GM21576 (cell line): Measurements from ENCODE around the gene HERC6.
A peak's percentile ranks its signal among the peaks of the same experiment; 100 is the strongest.
"Not testable (repeated sequence)": the region's sequence is repeated elsewhere in the genome, so short reads cannot be mapped to it uniquely, and the experiment has no call there.

Source experiments
- ATAC-seq: cut with Tn5 transposase; IDR thresholded peaks from one replicate; pipeline ENCODE4 v1.9.1; 2021; ENCODE audit warnings: mild to moderate bottlenecking, moderate library complexity; ENCODE audit not compliant: unreplicated experiment

Gene HERC6

DNA sequence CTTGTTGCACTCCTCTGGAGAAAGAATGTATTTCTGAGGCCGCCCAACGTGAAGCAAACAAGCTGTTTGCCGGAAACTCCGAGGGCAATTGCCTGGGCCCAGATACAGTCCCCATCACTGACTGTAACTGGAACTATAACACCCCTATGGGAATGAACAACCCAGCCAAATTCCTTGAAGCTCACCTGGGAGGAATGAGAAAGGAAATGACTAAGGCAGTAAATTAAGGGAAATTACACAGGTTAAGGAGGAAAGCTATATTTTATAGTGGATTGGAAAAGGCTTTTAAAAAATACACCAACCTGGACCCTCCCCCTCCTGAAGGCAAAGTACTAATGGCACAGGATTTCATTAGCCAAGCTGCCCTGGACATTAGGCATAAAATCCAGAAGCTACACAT, 66.6 kb downstream of the HERC6 start:
- no peak for ATAC-seq

DNA sequence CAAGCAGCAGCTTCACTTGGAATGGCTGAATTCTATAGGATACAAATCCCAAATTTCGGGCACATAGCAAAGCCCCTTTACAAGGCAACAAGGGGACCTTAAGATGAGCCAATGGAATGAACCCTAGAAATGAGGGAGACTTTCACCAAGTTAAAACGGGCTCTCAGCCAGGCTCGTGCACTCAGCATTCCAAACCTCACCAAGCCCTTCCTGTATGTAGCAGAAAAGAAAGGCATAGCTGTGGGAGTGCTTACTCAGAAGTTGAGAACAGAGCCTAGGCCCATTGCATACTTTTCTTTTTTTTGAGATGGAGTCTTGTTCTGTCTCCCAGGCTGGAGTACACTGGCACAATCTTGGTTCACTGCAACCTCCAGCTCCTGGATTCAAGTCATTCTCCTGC, 67.5 kb downstream of the HERC6 start:
- no peak for ATAC-seq

DNA sequence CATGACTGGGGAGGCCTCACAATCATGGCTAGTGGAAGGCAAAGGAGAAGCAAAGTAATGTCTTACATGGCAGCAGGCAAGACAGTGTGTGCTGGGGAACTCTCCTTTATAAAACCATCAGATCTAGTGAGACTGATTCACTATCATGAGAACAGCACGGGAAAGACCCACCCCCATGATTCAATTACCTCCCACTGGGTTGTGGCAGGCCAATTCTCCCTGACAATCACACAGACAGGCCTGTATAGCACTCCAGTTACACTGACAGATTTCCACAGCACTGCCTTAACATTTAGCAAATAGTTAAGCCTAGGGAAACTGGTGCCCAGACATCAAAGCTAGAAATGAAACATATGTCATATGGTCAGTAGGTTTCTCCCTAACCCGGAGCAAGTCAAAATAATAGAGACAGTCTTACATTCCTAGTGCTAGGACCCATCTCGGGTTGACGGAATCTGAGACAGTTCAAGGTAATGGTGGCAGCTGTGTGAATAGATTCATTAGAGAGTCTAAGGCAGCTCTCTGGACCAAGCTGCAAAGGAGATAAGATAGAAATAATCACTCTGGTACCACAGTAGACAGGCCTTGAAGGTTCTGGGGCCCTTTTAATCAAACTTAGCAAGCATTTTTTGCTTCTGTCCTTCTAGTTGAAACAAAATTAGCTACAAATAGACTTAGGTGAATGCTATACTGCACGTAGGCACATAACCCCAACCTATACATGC, 68.9 kb downstream of the HERC6 start:
- ATAC-seq = no peak

DNA sequence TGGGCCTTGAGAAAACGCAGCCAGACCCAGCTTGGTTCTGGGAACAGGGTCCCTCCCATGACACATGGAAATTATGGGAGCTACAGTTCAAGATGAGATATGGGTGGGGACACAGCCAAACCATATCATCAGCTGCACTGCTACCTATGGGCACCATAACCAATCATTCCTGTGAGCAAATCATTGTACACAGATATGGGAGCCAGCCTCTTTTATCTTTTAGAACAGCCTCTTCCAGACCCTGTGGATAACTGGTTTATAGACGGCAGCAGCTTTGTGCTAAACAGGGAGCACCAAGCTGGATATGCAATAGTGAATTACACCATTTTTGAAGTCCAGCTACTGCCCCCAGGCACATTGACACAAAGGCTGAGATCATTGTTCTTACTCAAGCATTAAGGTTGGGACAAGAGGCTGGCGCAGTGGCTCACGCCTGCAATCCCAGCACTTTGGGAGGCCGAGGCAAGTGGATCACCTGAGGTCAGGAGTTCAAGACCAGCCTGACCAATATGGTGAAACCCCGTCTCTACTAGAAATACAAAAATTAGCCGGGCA, 69.6 kb downstream of the HERC6 start:
- not testable (repeated sequence) for ATAC-seq

DNA sequence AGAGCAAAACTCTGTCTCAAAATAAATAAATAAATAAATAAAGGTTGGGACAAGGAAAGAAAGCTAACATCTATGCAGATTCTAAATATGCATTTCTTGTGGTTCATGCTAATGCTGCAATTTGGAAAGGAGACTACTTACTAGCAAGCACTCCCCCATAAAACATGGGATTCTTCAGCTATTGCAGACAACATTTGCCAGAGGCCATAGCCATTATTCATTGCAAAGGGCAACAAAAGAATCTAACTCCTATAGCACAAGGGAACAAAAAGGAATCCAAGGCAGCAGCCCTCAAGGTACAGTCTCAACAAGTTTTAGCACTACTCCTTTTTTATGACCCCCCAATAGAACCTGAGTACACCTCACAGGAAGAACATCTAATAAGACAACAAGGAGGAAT, 70.2 kb downstream of the HERC6 start:
- no peak for ATAC-seq

DNA sequence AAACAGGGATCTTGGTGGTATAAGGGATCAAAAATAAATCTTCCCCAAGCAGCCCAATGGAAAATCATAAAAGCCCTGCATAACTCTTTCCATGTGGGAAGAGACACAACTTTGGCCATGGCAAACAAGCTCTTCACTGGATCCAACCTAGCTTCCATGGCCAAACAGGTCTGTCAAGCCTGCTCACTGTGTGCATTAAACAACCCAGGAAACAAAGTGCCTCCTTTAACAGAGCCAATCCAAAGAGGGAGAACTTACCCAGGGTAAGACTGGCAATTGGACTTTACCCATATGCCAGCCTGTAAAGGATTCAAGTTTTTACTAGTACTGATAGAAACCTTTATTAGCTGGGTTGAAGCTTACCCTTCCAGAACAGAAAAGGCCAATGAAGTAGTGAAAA, 70.6 kb downstream of the HERC6 start:
- ATAC-seq = no peak

DNA sequence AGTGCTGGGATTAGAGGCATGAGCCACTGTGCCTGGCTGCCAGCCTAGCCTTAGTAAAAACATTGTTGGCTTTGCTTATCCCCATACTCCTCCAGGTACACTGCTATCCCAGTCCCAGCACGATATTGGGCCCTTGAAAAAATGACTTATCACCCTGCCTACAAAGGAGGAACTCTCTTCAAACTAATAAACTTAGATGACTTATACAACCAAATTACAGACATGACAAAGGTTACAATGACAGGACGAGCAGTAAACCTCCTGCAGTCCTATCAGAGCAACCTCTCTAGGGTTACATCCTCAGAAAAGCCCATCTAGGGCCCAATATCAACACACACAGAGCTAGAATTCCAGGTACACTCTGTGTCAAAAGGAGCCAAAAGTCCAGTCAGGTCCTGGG, 72.6 kb downstream of the HERC6 start:
- no peak for ATAC-seq

DNA sequence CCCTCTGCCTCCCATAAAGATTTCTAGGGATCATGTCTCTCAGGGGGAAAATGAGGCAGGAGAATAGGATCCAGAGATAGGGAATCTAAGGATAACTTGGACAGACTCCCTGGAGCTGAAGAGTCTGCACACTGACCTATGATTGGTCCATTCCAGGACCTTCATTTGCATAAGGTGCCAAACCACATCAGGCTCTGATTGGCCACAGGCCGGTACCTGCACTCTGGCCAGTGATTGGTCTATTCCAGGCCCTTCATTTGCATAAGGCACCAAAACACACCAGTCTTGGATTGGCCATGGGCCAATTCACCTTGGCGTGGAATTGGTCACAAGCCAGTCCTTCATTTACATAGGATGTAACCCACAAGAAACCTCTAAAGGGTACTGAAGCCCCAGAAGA, 74.3 kb downstream of the HERC6 start:
- no peak for ATAC-seq

DNA sequence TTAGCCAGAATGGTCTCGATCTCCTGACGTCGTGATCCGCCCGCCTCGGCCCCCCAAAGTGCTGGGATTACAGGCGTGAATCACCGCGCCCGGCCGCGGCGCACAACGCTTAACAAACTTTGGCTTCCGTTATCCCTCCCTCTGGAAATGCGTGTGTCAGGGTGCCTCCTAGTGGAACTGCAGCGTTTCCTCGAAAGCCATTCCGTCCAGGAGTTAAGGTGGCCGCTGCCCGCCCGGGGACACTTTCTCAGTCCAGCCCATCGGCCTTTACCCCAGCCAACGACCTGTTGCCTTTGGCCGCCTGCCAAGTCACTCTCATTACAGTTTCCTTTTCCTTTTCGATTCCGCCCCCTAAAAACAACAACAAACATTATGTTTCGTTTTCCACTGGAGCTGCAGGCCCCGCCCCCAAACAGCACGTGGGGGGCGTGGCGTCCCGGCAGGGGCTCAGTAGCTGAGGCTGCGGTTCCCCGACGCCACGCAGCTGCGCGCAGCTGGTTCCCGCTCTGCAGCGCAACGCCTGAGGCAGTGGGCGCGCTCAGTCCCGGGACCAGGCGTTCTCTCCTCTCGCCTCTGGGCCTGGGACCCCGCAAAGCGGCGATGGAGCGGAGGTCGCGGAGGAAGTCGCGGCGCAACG, 78.1 kb downstream of the HERC6 start, which contains the start of gene HERC5:
Gene HERC5, plus strand, starts transcription at position 450 of the 637 bp plus-strand sequence. Its CDS starts 151 bp downstream, at position 601.
- ATAC-seq = peak; percentile 90

DNA sequence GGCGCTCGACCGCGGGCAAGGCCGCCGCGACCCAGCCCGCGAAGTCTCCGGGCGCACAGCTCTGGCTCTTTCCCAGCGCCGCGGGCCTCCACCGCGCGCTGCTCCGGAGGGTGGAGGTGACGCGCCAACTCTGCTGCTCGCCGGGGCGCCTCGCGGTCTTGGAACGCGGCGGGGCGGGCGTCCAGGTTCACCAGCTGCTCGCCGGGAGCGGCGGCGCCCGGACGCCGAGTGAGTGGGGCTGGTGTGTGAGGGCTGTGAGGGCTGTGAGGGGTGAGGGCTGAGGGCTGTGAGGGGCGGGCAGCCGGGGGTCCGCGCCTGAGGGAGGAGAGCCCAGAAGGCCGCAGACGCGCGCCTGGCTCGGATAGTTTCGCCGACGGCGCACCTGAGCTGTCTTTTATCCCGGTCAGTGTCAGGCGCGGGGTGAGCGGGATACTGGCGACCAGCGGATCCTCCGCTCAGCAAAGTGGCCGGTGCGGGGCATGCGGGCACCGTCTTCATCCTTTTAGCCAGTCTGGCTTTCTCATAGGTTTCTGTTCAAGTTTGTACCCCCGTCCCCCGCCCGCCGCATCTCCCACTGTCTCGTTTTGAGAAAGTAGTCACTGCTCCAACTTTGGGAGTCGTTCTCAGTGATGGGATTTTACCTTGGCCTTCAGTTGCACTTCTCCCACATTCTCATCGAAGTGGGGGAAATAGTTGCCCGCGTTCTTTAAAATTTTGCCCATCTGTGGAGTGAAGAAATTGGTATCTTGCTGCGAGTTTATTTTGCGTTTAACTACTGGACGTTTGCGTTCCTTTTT, 78.9 kb downstream of the HERC6 start:
- peak; percentile 30 for ATAC-seq

DNA sequence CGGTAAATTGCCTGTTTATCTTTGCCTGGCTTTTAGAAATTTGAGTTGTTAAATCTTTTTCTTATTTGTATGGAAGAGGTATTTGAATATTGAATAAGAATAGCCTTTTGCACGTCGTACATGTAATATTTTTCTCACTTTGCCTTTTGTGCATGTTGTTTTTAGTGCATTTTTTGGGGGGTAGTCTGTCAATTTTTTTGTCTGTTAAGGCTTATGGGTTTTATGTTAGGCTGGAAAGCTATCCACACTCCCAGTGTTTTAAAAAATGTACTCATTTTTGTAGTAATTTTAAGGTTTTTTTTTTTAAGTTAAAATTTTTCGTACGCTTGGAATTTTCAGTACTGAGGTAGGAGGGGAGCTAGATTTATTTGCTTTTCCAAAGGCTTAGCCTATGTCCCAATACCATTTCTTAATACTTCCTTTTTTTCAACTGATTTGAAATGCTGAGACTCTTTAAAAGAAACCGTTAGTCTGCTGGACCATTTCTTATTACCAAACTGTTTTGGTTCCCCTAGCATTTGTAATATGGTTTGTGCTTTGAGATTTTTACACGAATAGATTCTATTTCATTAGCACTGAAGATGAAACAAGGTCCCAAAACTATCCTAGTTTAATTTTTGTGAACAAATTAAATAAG, 79.6 kb downstream of the HERC6 start:
- no peak for ATAC-seq

DNA sequence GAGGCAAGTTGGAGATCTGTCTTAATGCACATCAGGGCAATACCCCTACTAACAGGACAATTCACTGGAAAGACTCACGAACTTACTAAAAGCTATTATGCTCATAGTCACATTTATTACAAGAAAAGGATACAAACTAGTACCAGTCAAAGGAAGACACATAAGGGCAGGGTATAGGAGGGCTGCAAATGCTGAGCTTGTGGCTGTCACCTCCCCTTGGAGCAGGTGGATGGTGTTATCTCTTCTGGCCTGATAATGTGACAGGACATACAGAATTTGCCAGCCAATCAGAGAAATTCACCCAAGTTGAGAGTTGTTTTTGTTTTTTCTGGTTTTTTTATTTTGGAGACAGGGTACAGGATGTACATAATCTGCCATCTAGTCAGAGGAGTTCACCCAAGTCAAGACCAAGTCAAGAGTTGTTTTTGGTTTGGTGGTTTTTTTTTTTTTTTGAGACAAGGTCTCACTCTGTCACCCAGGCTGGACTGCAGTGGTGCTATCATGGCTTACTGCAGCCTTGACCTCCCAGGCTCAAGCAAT, 87.1 kb downstream of the HERC6 start:
- ATAC-seq = no peak

DNA sequence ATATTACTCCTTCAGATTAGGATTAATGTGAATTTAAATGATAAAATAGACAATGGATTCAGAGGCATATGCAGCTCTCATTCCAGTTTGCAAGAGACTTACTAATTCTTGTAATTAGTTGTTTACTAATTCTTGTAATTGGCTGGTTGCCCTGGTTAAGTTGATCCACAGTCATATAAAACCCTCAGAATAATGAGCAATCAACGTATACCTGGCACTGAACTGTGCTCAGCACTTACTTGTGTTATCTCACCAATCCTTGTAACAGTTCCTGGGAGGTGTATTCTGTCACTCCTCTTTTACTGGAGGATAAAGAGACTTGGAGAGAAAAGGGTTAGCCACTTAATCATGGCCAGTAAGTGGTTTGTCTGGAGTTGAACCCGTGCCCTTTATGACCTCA, 88.7 kb downstream of the HERC6 start:
- no peak for ATAC-seq

DNA sequence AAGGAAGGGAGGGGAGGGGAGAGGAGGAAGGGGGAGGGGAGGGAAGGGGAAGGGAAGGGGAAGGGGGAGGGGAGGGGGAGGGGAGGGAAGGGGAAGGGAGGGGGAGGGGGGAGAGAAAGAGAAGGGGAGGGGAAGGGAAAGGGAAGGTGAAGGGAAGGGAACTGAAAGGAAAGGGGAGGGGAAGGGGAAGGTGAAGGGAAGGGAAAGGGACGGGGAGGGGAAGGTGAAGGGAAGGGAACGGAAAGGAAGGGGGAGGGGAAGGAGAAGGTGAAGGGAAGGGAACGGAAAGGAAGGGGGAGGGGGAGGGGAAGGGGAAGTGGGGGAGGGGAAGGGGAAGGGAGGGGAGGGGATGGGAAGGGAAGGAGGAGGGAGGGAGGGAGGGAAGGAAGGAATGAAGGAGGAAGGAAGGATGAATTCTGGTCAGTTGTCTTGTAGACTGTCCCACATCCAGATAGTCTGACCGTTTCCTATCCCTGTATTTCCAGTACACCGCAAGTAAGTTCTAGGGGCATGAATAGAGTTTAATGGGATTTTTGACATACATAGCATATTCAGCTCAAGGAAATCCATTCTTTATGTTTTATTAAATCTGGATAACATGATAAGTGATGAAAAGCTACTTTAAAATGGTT, 98.7 kb downstream of the HERC6 start:
- no peak for ATAC-seq

DNA sequence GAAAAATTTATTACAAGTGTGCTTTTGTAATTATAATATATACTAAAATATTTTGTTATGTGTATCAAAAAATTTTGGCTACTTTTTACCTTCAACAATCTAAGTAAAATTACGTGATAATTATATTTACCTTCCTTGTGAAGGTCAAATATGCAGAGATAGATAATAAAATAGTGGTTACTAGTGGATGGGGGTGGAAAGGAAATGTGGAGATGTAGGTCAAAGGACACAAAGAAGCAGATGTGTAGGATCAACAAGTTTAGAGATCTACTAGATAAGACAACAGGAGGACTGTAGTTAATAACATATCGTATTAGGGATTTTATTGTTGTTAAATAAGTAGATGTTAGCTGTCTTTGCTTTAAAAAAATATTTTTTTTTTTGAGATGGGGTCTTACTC, 99.6 kb downstream of the HERC6 start:
- ATAC-seq = no peak

DNA sequence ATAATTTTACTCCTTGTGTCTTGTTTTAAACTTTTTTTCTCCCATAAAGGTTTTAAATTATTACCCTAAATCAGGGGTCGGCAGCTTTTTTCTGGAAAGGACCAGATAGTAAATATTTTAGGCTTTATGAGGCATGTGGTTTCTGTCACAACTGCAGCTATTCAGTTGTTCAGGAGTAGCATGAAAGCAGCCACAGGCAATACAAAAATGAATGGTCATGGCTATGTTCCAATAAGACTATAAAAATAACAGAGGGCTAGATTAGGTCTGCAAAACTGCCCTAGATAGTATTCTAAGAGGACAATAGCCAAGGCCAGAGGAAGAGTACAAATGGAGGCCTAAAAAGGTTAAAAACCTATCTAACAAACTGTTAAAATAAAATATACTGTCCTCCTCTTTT, 102.9 kb downstream of the HERC6 start:
- ATAC-seq = no peak

DNA sequence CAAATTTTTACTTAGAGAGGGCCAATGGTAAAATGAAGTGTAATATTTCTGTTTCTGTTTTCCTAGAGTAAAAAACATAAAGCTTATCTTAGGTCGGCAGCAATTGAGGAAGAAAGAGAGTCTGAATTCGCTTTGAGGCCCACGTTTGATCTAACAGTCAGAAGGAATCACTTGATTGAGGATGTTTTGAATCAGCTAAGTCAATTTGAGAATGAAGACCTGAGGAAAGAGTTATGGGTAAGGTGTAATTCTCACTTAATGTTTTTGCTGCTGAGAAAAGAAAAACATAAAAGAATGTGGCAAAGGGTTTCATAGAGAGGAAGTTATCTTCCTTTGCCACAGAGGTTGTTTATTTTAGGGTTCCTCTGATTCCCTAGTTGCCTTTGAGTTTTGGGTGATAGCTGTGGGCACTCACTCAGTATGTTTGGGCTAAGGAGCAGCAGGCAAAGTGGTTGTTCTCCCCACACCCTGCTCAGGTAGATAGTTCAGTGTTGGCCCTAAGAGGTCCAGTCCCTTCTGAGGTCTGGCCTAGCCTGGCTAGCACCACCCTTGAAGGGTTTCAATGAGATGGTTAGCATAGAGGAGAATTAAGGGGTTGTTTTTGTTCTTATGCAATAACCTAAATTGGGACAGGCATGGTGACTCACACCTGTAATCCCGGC, 110.6 kb downstream of the HERC6 start:
- no peak for ATAC-seq
